ENCODE results near the gene MYPN. TPM values are rescaled to one million over a fixed set of nuclear protein-coding genes. Genes with fewer than 3 reads are reported as not detected.

Gene MYPN
- total RNA-seq, 1 experiment from 2014 or later, result 6.0 TPM

DNA sequence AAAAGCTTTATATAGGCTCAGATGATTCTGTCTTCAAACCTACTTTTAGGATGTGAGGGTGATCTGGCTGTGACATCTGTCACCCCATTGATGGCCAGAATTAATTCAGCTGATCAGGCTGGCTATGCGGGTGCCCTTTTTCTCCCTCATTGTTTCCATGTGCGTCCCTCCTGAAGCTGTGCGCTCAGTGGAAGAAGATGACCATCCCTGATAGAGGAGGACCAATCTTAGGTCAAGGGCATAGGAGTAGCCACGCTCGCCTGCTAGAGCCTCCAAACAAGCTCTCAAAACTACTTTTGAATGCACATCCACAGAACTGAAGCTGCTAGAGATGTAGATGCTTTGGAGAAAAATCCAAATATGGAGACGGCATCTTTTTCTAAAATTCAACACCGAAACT is 48.7 kb downstream of the MYPN start:
- no TSS peak for BruUV-seq (replicated peaks)
- Histone ChIP-seq H3K27ac (ENCODE audit: low read length) (no peak overlapping the region), H3K9ac (ENCODE audit: low read length) (no peak overlapping the region), H3K4me2 (ENCODE audit: low read length) (no peak overlapping the region), H2AFZ (ENCODE audit: low read length) (no peak overlapping the region), H3K9me3 (ENCODE audit: low read length) (no peaks in the 10 kb centered on the region), H3K9me2 (replicated peaks; ENCODE audit: low read length) (no peaks in the 10 kb centered on the region), H3F3A (ENCODE audit: low read length, unreplicated experiment) (peaks cover 4% of the 10 kb centered on the region), H4K20me1 (ENCODE audit: low read length) (no peaks in the 10 kb centered on the region), H3K4me1 (ENCODE audit: insufficient read depth, low read length) (peaks cover 29% of the 10 kb centered on the region), H3K4me3 (ENCODE audit: low read length) (no peak overlapping the region), H3K27me3 (ENCODE audit: low read length) (no peaks in the 10 kb centered on the region), H3K36me3 (ENCODE audit: low read depth, low read length) (no peaks in the 10 kb centered on the region), H3K79me2 (ENCODE audit: low read length) (no peaks in the 10 kb centered on the region)
- ATAC-seq, result no peak
- DNase-seq, result no peak
- TF ChIP-seq EZH2 (IDR thresholded peaks at IDR 0.05; ENCODE audit: low read length, unreplicated experiment) (no peak), CTCF (conservative IDR thresholded peaks at IDR 0.05; ENCODE audit: low read depth, low read length) (no peak), EZH2phosphoT487 (IDR thresholded peaks at IDR 0.05; ENCODE audit: borderline replicate concordance, low read length) (no peak)
- POLR2A ChIA-PET (ENCODE audit: unreplicated experiment), result interaction anchor here (0.5 to 0.6 kb wide), 2 partner anchors 101 to 102 kb away, joined by 4 to 13 read pairs; no protein-coding TSS in a partner anchor
- CTCF ChIA-PET, result interaction anchor here (0.6 to 4.2 kb wide), 5 partner anchors 32 to 378 kb away, joined by 3 to 35 read pairs (median 4); no protein-coding TSS in a partner anchor
- intact Hi-C loops (cut with micrococcal nuclease), result loop anchor here (10.0 kb wide), 1 partner anchor 273 kb away; the partner anchor contains the start of gene SIRT1

DNA sequence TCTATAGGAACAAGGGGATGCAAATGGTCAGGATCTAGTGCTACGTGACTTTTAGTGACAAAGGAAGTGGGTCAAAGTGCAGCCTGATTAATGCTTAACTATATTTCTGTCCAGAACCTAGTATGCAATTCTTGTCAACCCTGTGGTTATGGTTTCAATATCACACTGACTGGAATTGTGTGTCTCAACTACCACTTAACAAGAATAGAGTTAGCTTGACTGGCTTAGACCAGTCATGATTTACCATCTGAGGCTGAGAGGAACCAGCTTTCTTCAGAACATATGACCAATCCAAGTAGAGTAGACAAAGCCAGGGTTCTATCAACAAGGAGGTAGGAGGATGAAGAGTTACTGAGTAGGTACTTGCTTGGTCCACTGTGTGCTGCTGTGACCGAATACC is 54.4 kb downstream of the MYPN start:
- no TSS peak for BruUV-seq (replicated peaks)
- CTCF ChIA-PET, result no interaction called here
- H3K9me3 ChIP-seq (ENCODE audit: low read length), result no peaks in the 10 kb centered on the region
- POLR2A ChIA-PET (ENCODE audit: unreplicated experiment), result no interaction called here
- no peak overlapping the region for H3K4me3 ChIP-seq (ENCODE audit: low read length)
- no peaks in the 10 kb centered on the region for H3K79me2 ChIP-seq (ENCODE audit: low read length)
- H3F3A ChIP-seq (ENCODE audit: low read length, unreplicated experiment), result no peaks in the 10 kb centered on the region
- TF ChIP-seq CTCF (conservative IDR thresholded peaks at IDR 0.05; ENCODE audit: low read depth, low read length) (no peak), EZH2phosphoT487 (IDR thresholded peaks at IDR 0.05; ENCODE audit: borderline replicate concordance, low read length) (no peak), EZH2 (IDR thresholded peaks at IDR 0.05; ENCODE audit: low read length, unreplicated experiment) (no peak)
- no peaks in the 10 kb centered on the region for H3K36me3 ChIP-seq (ENCODE audit: low read depth, low read length)
- H3K27ac ChIP-seq (ENCODE audit: low read length), result no peak overlapping the region
- H3K4me2 ChIP-seq (ENCODE audit: low read length), result no peak overlapping the region
- DNase-seq (no peak), ATAC-seq (no peak)
- H3K27me3 ChIP-seq (ENCODE audit: low read length), result no peaks in the 10 kb centered on the region
- H3K9me2 ChIP-seq (replicated peaks; ENCODE audit: low read length), result no peaks in the 10 kb centered on the region
- H3K9ac ChIP-seq (ENCODE audit: low read length), result no peak overlapping the region
- H2AFZ ChIP-seq (ENCODE audit: low read length), result no peak overlapping the region
- no peaks in the 10 kb centered on the region for H3K4me1 ChIP-seq (ENCODE audit: insufficient read depth, low read length)
- intact Hi-C loops (cut with micrococcal nuclease), result no loop called here
- no peaks in the 10 kb centered on the region for H4K20me1 ChIP-seq (ENCODE audit: low read length)

- Histone ChIP-seq H3K36me3 (ENCODE audit: low read depth, low read length) (no peaks in the 10 kb centered on the region), H3K9me3 (ENCODE audit: low read length) (no peaks in the 10 kb centered on the region), H3K4me2 (ENCODE audit: low read length) (no peak overlapping the region), H3K79me2 (ENCODE audit: low read length) (no peaks in the 10 kb centered on the region), H3K9me2 (replicated peaks; ENCODE audit: low read length) (no peaks in the 10 kb centered on the region), H3F3A (ENCODE audit: low read length, unreplicated experiment) (no peaks in the 10 kb centered on the region), H4K20me1 (ENCODE audit: low read length) (no peaks in the 10 kb centered on the region), H3K27ac (ENCODE audit: low read length) (no peak overlapping the region), H3K4me3 (ENCODE audit: low read length) (no peak overlapping the region), H3K9ac (ENCODE audit: low read length) (no peak overlapping the region), H3K27me3 (ENCODE audit: low read length) (no peaks in the 10 kb centered on the region), H3K4me1 (ENCODE audit: insufficient read depth, low read length) (no peaks in the 10 kb centered on the region), H2AFZ (ENCODE audit: low read length) (no peak overlapping the region)
- BruUV-seq (replicated peaks), result no TSS peak
- intact Hi-C loops (cut with micrococcal nuclease), result no loop called here
- ChIA-PET POLR2A (ENCODE audit: unreplicated experiment) (no interaction called here), CTCF (no interaction called here)
- DNase-seq (no peak), ATAC-seq (no peak)
- no peak for TF ChIP-seq EZH2 (IDR thresholded peaks at IDR 0.05; ENCODE audit: low read length, unreplicated experiment)
- no peak for TF ChIP-seq EZH2phosphoT487 (IDR thresholded peaks at IDR 0.05; ENCODE audit: borderline replicate concordance, low read length)
- TF ChIP-seq CTCF (conservative IDR thresholded peaks at IDR 0.05; ENCODE audit: low read depth, low read length), result no peak
These were observed 56.4 kb downstream of the MYPN start for GRCh38 chr10:68165643-68166042.

Measured in PC-3 (cell line).